ENCODE measurements around the gene SDCBP2.

DNA sequence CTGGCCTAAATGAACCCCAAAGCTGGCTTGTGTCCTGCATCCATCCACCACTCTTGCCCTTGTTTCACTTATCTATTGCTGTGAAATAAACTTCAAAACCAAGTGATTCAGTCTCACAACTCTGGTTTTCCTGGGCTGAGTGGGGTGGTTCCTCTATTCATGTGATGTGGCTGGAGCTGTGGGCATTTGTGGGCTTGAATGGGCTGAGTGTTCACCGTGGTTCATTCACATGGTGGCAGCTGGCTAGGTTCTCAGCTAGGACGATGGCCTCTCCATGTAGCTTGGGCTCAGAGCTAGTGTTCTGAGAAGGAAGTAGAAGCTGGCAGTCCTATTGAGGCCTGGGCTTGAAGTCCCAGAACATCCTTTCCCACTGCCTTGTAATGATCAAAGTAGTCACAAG lies 33.5 kb upstream of the SDCBP2 start:
- TF ChIP-seq, protein P1, sequence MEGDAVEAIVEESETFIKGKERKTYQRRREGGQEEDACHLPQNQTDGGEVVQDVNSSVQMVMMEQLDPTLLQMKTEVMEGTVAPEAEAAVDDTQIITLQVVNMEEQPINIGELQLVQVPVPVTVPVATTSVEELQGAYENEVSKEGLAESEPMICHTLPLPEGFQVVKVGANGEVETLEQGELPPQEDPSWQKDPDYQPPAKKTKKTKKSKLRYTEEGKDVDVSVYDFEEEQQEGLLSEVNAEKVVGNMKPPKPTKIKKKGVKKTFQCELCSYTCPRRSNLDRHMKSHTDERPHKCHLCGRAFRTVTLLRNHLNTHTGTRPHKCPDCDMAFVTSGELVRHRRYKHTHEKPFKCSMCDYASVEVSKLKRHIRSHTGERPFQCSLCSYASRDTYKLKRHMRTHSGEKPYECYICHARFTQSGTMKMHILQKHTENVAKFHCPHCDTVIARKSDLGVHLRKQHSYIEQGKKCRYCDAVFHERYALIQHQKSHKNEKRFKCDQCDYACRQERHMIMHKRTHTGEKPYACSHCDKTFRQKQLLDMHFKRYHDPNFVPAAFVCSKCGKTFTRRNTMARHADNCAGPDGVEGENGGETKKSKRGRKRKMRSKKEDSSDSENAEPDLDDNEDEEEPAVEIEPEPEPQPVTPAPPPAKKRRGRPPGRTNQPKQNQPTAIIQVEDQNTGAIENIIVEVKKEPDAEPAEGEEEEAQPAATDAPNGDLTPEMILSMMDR (conservative IDR thresholded peaks at IDR 0.05; ENCODE audit: low read depth, low read length): no peak
- no peak for TF ChIP-seq NFE2L2 (IDR thresholded peaks at IDR 0.05; ENCODE audit: low read depth, low read length)
- TF ChIP-seq RFX5 (IDR thresholded peaks at IDR 0.05; ENCODE audit: low read depth, low read length): no peak
- TF ChIP-seq MAZ (IDR thresholded peaks at IDR 0.05; ENCODE audit: borderline replicate concordance, low read depth, low read length): no peak
- TF ChIP-seq CEBPB (IDR thresholded peaks at IDR 0.05; ENCODE audit: low read depth, low read length): no peak
- no peak for TF ChIP-seq RCOR1 (IDR thresholded peaks at IDR 0.05; ENCODE audit: insufficient replicate concordance, low read length)
- no peak for TF ChIP-seq POLR2A (IDR thresholded peaks at IDR 0.05; ENCODE audit: low read depth, low read length)
- TF ChIP-seq BHLHE40 (IDR thresholded peaks at IDR 0.05; ENCODE audit: low read depth, low read length): no peak
- no peak for TF ChIP-seq ELK1 (IDR thresholded peaks at IDR 0.05; ENCODE audit: borderline replicate concordance, low read depth, low read length)
- no peak for TF ChIP-seq FOS (IDR thresholded peaks at IDR 0.05; ENCODE audit: low read depth, low read length)
- TF ChIP-seq MAFK (IDR thresholded peaks at IDR 0.05; ENCODE audit: low read depth, low read length): no peak

Data from IMR-90 (cell line).